Activated CD4-positive, CD25-positive, alpha-beta regulatory T cell treated with anti-CD3 and anti-CD28 coated beads, Interleukin-2, amount 50 U/mL, for 16 hours (primary cell): ENCODE data around the gene KLHL22.
A peak's percentile ranks its signal among the peaks of the same experiment; 100 is the strongest.
"Not testable (repeated sequence)": the region's sequence is repeated elsewhere in the genome, so short reads cannot be mapped to it uniquely, and the experiment has no call there.

Source experiments
- DNase-seq: peaks from one replicate; pipeline ENCODE4 v3.0.0-alpha.2; 2020; ENCODE audit warnings: low read depth, low spot score

Gene KLHL22

GRCh38 chr22:20504293-20504922 is 8.8 kb upstream of the KLHL22 start:
- not testable (repeated sequence) for DNase-seq

- no peak for DNase-seq
These were observed 8.2 kb upstream of the KLHL22 start for GRCh38 chr22:20503816-20504215.

DNA sequence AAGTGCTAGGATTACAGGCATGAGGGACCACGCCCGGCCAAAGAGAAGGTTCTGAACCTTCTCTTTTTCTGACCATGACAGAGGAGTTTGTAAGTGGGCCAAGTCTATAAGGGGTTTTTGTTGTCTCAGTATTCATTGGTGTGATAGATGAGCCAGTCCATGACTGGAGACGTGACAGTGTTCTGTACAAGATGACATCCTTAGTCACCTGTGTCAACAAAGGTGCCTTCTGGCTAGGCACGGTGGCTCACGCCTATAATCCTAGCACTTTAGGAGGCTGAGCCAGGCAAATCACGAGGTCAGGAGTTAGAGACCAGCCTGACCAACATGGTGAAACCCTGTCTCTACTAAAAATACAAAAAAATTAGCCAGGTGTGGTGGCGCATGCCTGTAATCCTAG is 4.2 kb upstream of the KLHL22 start:
- no peak for DNase-seq

DNA sequence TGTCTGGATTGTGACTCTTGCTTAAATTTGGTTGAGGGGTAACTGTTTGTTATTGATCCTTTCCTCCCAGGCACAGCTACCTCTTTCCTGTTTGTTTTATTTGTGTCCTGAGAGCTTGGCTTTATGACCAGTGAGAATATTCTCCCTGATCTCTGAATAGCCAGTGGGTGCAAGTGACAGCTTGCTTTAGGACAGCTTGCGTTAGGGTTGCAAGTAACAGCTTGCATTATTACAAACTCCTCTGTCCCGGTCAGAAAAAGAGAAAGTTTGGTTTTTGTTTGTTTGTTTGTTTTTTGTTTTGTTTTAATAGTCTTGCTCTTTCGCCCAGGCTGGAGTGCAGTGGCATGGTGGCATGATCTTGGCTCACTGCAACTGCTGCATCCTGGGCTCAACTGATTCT is 3.3 kb upstream of the KLHL22 start:
- no peak for DNase-seq

- DNase-seq, result no peak
These were observed 1.8 kb upstream of the KLHL22 start for GRCh38 chr22:20497426-20497825.

DNA sequence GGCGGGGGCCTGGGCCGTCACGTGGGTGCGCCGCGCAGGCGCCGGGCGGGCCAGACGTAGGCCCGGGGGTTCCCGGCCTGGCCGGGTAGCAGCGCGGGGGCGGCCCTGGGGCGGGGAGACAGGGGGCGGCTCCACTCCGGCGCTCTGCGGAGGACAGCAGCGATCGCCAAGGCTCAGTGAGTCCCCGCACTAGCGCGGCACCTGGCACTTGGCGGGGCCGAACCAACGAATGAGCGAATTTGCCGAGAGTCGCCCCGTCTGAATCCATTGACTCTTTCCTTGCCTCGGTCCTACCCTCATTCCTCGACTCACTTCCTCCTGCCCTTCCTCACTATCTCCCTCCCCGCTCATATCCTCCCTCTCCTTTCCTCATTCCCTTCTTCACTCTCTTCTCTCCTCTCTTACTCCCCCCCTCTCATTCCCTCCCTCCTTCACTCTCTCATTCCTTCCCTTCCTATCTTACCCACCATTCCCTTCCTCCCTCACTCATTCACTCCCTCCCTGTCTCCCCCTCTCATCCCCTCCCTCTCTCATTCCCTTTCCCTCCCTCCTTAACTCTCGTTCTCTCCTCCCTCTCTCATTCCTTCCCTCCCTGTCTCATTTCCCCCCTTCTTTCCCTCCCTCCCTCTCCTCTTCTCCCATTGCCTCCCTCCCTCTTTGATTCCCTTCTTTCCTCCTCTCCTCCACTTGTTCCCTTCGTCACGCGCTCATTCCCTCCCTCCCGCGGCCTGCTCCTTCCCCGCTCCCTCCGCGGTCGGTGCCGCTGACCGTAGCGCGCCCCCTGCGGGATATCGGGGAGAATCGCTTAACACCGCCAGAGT is 476 bp upstream of the KLHL22 start:
- DNase-seq, result peak; percentile 83

DNA sequence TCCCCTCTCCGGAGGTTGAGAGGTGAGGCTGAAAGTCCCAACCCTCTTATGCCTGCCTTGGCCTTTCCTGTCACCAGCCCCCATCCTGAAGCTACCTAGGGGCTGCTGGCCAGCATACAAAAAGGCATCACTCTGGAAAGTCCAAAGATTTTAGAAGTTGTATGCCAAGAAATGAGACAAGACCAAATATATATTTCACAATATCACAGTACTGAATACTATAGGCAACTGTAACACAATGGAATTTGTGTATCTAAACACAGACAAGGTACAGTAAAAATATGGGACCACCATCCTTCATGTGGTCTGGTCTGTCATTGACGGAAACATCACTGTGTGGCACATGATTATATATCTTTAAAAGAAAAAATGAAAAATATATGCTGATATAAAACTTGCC is 4.2 kb downstream of the KLHL22 start:
- DNase-seq, result no peak

DNA sequence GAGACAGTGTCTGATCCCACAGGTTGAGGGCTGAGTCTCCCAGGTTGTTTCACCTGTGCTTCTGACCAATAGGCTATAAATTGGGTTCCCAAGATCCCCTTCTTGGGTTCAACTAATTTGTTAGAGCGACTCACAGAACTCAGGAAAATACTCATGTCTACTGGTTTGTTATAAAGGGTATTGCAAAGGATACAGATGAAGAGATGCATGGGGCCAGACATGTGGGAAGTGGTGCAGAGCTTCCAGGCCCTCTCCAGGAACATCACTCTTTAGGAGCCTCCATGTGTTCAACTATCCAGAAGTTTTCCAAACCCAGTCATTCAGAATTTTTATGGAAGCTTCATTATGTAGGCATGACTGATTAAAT is 4.7 kb downstream of the KLHL22 start:
- DNase-seq, result no peak

DNA sequence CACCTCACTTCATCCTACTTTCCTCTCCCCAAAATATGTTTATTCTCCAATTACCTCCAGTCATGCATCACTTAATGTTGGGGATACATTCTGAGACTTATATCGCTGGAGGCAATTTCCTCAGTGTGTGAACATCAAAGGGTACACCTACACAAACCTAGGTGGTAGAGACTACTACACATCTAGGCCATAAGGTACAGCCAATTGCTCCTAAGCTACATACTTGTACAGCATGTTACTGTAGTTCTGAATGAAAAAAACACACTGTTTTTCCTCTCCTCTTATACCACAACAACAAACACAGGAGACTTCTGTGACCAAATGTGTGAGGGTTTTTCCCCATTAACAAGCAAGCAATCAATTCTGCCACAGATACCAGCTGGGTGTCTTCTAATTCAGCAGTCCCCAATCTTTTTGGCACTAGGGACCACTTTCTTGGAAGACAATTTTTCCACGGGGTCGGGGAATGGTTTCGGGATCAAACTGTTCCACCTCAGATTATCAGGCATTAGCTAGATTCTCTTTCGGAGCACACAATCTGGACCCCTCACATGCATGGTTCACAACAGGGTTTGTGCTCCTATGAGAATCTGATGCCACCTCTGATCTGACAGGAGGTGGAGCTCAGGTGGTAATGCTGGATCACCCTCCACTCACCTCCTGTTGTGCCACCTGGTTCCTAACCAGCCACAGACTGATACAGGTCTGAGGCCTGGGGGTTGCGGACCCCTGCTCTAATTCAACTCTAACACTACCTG is 5.2 kb downstream of the KLHL22 start:
- DNase-seq, result no peak

DNA sequence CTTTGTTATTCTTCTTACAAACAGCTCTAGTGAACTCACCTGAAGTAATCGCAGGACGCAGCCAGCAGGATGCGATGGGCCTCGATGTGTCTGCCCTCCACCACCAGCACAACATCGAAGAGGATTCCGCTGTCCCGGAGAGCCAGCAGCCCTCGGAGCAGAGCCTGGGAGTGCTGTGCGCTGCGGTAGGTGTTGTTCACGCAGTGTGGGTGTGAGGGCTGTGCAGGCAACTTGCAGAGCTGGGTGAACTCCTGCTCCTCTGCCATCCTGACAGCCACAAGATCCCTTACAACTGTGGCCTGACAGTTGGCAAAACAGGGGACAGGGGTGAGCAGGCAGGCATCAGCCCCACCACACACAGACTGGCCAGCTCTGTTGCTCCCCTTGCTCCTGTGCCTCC is 6.6 kb downstream of the KLHL22 start:
- no peak for DNase-seq

- no peak for DNase-seq
These were observed 7.9 kb downstream of the KLHL22 start for GRCh38 chr22:20487715-20488114.

DNA sequence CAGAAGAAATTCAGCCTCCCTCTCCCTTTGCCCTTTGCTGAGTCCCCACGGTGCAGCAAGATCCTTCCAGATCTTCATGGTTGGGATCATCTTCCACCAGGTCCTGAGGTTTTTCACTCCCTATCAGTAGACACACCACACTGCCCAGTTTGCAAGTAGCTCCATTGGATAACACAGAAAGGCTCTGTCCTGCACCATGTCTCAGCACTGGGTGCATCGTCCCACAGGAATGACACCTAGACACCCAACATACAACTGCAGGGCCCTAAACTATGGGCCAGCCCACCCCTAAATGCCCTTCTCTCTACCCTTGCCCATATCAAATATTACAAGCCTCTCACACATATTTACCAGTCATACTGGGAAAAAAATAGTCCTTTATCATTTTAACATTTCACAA is 9.4 kb downstream of the KLHL22 start:
- no peak for DNase-seq

GRCh38 chr22:20484948-20485683 is 10.5 kb downstream of the KLHL22 start:
- no peak for DNase-seq

- no peak for DNase-seq
These were observed 11.8 kb downstream of the KLHL22 start for GRCh38 chr22:20483771-20484170.

GRCh38 chr22:20483143-20483506 is 12.5 kb downstream of the KLHL22 start:
- not testable (repeated sequence) for DNase-seq

- no peak for DNase-seq
These were observed 15.9 kb downstream of the KLHL22 start for GRCh38 chr22:20479612-20480196.

- DNase-seq, result not testable (repeated sequence)
These were observed 17.5 kb downstream of the KLHL22 start for GRCh38 chr22:20478059-20478458.

DNA sequence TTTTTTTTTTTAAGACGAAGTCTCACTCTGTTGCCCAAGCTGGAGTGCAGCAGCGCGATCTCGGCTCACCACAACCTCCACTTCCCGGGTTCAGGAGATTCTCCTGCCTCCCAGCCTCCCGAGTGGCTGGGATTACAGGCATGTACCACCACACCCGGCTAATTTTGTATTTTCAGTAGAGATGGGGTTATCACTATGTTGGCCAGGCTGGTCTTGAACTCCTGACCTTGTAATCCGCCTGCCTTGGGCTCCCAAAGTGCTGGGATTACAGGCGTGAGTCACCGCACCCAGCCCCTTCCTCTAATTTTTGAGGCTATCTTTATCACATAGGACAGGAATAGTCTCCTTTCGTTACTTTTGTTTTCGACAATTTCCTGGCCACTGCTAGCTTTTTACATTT is 20.0 kb downstream of the KLHL22 start:
- not testable (repeated sequence) for DNase-seq

DNA sequence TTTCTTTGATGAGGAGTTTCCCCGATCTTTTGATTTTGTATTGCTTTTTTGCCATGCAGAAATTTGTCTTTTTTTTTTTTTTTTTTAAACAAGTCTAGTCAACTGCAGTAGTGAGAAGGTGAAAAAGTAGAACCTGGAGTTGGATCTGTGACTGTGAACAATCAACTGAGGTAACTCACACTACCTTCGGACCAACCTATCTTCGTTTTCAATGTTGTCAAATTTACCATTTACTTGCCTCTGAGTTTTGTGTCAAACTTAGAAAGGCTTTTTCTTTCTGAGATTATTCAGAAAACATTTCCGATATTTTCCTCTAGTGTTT is 20.5 kb downstream of the KLHL22 start:
- DNase-seq, result no peak

- DNase-seq, result no peak
These were observed 22.8 kb downstream of the KLHL22 start for GRCh38 chr22:20472629-20473442.
